Forelimb muscle (tissue), 1 donor: Measurements from ENCODE around the gene VWC2L. TPM values are rescaled to one million over a fixed set of nuclear protein-coding genes. Genes with fewer than 3 reads are reported as not detected.

Experiments used
- DNase-seq: peaks from one replicate; pipeline ENCODE4 v3.0.0-alpha.2; 2013; ENCODE audit warnings: low read depth
- polyA plus RNA-seq: library from polyadenylated mRNA; unstranded; fragments of 120-200 nt; gene quantifications from one replicate; pipeline ENCODE4 v1.2.1, GENCODE V29; 2013; ENCODE audit not compliant: insufficient read length

Gene VWC2L
- not detected for polyA plus RNA-seq

DNA sequence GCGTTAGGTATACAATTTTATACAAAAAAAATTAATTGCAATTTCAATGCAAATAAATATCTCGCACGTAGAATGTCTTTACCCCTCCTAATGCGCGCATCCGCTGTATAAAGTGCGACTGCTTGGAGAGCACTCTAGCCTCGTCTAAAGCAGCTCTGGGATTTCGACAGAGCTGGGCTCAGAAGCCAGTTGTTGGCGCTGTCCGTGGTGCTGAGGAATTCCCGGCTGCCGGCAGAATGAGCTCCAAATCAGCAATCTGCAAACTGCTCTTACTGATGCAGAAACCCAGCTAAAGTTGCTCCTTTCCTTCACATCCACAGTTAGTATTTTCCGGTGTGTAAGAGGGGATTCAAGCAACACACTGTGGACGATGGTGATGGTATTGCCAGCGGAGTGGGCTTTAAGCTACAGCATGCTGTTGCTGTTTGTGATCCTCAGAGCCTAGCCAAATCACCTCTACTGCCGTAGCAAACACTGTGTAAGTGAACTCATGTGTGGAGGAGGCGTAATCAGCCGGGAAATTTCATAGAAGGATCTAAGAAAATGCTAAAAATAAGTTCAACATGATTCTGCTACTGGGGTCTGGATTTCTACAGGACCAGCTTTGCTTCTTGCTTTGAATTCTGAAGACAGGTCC is at the start of gene VWC2L:
Gene VWC2L (plus strand): TSS at position 137 of the 637 bp plus-strand sequence. CDS start 3,140 bp downstream, outside the sequence.
- DNase-seq: peak; percentile 44

DNA sequence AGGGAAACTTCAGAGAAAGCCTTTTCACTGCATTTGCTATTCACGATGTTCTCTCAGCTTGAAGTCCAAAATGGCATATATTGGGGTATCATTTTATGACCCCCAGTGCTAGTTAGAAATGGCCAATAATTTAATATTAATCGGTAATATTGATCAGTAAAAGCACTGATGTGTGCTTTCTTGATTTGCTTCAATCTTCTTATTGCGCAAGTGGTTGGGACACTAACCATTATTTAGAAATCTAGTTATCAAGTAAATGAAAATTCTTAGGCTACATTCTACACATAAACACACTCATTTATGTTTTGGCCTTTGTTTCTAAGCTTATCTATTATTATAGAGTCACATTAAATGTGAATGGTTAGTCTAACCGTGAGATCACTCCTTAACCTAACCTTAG is 49.7 kb upstream of the VWC2L start:
- DNase-seq: no peak

DNA sequence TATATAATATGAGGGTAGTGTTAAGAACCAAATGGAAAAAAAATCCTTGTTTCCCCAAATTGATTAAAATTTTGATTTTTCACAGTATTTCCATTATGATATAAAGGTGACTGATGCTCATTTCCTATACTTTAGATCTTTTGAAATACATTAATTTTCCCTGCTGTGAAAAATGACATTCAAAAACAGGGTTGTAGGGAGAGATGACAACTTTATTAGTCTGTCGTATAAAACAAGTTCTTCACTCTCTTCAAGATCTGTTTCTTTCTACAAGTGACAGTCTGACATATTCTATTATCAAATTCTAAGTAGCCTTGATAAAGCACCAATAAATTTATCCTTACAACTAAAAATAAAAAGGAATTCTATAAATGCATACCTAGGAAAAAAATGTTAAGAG is 45.3 kb upstream of the VWC2L start:
- no peak for DNase-seq

DNA sequence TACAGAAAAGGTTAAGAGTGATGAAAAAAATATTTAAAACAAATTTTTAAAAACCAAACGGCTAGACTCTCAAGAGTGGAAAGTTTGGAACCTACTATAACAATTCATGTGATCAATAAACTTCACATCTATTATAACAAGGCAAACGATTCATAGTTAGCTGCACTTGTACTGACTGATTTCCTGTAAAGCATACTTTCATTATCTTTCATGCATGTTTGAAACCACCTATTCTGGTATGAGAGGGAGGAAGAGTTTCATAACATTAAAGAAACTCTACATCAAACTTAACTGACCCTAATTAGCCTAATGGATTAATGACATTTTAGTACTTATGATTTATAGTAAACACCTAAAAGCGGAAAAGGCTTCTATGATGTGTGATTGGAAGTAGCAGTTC is 43.7 kb upstream of the VWC2L start:
- no peak for DNase-seq

DNA sequence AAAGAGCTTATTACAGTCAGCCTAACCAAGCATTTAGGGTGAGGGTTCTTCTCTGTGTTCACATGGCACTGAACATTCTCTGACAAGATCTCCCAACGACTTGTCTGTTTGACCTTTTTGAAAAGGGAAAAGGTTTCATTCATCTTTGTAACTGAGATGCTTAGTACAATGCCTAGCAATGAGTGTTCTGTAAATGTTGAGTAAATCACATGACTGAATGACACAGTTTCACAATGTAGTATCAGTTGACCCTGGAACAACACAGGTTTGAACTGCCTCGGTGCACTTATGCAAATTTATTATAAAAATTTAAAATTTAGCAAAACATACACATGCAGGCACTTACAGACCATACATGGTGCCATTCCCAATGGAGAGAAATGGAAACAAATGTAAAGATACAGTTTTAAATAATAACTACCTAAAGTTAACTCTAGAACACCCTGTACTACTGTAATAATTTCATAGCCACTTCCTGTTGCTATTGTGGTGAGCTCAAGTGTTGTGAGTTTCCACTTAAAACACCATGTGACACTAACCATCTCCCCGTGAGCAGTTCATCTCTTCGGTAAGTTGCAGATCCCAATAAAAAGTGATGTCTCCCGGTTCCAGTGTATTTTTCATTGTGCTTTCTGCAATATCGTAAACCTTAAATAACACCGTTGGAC is 34.1 kb upstream of the VWC2L start:
- no peak for DNase-seq

DNA sequence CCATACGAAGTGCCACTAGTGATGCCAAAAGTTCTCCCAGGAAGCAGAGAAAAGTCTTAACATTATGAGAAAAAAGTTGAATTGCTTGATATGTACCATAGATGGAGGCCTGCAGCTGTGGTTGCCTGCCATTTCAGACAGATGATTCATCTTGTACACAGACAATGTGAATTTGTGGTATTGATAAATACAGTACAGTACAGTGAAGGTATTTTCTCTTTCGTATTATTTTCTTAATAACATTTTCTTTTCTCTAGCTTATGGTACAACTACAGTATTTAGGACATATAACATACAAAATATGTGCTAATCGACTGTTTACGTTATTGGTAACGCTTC is 33.6 kb upstream of the VWC2L start:
- DNase-seq: no peak

DNA sequence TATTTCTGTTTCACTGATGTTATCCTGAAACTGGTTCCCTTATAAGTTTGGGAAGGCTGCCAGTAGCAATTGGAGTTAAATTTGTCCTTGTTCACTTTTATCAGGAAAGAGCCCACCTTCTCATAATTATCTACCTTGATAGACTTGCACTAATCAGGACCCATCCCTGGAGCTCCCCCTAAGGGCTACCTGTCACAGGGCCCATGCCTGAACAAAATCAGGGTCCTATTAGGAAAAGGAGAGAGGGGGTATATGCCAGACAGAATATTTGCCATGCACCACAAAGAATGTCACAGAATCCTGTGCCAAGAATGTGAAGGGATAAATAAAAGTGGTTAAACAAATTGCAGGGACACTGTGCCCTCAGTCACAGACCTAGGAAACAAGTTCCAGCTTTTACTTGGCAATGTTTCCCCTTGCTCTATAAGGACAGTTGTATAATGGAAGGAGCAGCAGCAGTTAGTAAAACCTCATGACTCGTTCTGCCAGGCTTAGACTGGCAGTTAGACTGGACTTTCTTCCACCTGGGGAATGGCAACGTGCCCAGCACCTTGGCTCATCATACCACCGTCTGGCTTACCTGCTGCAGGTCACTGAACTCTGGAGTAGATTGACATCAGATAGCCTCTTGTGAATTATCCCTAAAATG is 32.3 kb upstream of the VWC2L start:
- no peak for DNase-seq

DNA sequence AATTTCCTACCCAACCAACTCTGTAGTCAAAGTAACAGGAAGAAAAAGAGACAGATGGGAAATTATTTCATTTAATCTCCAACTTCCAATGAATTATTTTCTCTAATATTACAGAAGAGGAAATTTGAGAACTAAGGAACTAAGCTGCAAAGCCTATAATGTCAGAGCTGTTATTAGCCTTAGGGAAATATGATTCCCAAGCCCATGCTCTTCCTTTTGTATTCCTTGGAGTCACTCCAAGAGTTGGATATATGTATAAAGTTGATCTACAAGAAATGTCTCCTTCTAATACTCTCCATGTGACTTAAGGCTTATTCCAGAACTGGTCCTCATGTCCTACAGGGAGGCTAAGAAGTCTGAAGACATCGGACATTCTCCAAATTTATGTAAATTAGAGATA is 31.6 kb upstream of the VWC2L start:
- no peak for DNase-seq

DNA sequence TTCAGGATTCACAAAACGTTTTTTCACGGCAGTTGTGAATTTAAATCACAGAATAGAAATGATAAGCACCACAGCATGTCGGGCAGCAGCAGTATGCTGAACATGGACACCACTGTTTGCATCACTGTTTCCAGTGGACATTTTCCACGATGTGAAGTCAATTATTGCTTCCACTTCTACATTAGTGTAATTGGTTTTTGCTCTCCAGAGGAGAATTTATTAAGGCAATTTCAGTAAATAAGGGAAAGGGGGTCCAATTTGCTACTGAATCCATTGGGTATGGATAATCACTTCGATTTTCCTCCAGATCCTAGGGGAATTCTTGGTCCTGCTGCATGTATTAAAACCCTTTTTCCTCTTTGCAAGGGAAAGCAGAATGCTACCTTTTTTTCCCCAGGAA is 30.2 kb upstream of the VWC2L start:
- no peak for DNase-seq

DNA sequence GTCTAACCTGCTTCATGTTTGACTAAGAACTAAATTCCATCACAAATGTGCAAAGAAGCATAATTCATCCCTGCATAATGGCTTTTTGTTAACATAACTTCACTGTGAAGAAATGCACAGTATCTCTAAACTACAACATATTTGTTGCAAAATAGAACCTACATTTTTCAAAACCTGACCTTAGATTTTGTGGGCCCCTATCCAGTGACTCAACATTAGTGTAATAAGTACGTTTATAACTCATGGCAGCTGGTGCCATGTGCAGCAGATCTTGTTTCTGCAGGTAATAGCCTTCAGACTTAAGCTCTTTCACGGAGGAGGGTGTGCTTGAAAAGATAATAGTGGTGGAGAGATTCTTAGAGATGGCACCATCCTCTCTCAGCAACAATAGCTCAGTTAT is 28.6 kb upstream of the VWC2L start:
- DNase-seq: no peak

DNA sequence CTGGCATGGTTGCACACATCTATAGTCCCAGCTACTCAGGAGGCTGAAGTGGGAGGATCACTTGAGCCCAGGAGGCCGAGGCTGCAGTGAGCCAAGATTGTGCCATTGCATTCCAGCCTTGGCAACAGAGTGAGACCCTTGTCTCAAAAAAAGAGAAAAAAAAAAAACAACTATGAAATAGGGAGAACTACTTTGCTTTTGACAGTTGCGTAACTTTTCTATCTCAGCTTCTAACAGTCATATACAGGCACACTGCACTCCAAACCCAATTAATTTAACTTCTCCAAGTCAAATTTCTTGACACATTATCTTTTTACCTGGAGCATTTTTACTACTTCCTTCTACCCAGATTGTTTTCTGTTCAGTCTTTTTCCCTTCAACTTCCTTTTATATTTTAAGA is 24.1 kb upstream of the VWC2L start:
- no peak for DNase-seq

DNA sequence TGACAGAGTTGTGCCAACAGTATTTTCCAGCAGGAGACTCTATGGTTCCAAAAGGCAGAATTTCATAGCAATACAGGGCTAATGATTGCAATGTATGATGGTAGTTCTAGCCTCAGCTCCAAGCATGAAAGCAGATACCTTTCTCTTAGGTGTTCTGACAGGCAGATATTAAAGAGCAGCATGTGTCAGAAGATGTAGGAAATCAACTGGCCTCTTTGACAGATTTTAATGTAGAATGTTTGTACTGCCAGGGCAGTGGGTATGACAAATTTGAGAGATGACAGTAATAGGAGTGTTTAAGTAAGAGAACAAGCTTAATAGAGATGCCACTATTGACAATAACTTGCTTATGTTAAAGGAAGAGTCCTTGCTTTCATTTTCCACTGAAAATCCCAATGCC is 21.5 kb upstream of the VWC2L start:
- no peak for DNase-seq

DNA sequence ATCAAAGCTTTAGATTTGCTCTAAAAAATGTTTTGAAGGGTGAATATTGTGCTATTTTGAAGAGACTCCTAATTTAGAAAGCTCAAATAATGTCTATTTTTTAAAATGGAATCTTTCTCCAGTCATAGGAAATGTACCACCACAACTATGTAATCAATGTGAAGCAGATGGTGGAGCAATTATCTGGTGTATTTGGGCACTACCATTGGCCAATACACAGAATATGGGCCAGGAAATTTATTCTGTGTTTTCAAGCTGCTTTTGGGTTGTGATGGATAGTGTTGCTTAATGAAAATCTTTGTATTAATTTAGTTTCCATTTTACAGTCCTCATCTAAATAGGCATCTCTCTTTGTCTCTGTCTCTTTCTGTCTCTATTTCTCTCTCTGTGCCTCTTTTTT is 17.1 kb upstream of the VWC2L start:
- no peak for DNase-seq

DNA sequence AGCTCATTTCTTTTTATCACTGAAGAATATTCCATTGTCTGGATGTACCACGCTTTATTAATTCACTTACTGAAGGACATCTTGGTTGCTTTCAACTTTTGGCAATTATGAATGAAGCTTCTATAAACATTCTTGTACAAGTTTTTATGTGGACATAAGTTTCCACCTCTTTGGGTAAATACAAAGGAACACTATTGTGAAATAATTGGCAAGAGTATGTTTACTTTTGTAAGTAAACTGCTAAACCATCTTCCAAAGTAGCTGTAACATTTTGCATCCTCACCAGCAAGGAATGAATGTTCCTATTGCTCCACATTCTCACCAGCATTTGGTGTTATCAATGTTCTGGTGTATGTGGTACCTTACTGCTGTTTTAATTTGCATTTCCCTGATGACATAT is 15.8 kb upstream of the VWC2L start:
- no peak for DNase-seq

DNA sequence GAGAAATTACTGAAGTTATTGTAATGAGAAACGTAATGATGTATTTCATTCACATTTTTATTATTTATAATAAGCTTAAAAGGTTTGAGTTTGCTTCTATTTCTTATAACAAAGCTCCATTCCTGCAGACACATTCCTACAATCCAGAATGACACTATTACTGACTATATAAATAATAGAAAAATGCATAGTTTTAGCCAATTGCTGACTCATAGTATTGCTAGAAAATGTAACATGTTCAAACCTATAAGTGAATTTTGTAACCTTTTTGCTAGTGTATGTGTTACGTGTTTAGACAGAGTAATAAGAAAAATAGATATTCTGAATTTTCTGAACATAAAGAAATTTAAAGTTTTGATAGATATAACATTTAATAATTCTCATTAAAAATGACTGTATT is 9.3 kb upstream of the VWC2L start:
- no peak for DNase-seq

DNA sequence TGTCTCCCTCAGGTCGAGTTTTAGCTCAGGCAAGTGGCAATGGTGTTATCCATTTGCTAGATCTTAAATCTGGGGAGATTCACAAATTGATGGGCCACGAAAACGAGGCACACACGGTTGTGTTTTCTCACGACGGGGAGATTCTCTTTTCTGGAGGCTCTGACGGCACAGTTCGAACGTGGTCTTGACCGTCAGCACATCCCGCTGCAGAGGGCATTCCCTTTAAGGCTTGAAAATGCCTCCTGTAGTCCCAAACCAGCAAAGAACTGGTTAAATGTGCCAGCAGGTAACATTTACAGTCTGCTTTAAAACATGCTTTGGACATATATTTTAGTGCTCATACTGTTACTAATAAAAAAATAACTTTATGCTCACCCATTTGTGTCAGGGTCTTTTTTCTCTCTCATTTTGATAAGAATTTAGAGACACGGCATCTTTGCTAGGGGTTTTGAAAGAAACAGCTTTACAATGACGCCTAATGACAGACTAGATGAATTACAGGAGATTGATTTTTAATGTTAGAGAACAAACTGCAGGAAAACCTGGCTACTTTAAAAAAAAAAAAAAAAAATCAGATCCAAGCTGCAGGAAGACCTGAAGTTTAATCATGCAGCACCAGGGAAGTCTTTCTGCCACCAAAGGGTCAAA is 602 bp upstream of the VWC2L start:
- no peak for DNase-seq

DNA sequence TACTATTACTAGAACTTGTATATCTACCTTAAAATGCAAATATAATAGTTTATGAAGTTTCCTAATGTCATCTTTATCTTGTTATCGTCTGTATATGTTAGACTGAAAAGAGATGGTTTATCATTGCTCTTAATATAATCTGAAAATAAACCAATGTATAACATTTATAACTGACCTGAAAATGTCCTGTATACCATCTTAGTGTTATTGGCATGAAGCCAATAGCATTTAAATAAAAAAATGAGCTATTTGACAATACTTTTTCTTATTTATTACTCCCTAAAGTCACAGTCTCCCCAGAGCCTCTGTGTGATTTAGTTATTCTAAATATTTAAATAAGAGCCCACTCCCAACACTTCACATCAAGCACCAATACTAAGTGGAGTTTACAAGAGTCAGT is 1.8 kb downstream of the VWC2L start:
- no peak for DNase-seq

DNA sequence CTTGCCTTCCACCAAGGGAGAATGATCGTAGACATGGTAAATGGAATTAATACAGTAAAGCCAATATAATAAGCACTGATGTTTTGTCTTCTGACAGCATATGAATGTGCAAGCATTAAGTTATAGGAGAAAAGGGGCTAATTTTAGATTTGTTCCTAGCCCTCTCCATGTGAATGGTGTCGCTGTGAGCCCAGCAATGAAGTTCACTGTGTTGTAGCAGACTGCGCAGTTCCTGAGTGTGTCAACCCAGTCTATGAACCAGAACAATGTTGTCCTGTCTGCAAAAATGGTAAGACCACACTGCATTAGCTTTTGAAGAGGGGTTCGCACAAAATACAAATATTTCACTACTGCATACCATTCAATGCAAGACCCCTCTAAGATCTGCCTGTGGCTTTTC is 25.6 kb downstream of the VWC2L start:
- no peak for DNase-seq

DNA sequence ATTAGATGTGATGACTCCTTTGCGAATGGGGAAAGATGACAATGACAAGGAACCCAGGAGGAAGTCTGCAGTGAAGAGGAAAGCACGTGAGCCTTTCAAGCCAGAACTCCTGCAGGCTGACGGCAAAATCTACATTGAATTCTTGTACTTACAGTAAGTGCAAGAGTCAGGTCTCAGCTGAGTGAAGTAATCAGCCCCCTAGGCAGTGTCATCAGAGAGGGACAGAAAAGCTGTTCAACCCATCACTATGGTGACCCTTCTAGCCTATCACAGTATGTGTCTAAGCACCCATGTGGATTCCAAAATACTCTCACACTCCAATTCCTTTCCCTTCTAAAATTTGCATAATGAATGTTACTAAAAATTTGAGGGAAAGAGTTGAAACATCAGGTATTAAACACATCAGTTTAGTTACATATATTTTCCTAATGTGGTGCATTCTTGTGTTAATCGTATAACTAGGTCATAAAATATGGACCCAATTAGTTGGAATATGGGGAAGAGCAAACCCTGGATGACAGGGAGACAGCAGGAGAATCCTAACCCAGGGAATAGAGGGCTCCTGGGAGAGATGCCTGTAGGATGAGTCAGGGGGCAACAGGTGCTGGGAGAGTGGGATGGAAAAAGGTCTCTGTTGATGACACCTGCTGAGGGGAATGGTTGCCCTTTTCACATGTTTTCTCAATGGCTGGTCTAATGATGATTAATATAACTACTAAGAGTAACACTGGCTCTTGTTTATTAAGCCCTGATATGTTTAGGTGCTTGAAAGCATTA is 39.5 kb downstream of the VWC2L start:
- DNase-seq: no peak

DNA sequence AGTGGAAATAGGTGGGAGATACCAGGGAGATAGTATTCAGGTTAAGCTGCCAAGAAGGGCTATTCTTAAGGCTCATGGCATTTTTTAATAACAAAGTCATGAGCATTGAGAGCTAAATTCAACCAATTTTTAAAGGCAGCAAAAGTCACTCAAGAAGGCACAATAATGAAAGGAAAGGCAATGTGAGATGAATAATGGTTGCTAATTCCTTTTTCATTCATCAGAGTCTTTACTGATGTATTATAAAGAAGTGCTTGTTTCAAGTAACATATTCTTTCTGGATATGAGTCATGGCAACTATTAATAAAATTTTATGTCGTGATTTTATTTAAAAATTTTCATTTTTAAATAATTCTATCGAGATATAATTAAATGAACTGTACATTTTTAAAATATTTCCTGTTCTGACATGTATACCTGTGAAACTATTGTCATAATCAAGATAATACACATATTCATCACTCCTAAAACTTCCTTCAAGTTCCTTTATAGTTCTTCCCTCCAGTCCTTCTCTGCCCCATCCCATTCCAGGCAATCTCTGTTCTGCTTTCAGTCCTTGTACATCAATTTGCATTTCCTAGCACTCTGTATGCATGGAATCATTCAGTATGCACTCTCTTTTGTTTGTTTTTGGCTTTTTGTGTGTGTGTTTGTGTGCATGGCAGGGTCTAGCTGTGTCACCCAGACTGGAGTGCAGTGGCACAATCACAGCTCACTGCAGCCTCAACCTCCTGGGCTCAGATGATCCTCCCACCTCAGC is 40.8 kb downstream of the VWC2L start:
- DNase-seq: no peak

DNA sequence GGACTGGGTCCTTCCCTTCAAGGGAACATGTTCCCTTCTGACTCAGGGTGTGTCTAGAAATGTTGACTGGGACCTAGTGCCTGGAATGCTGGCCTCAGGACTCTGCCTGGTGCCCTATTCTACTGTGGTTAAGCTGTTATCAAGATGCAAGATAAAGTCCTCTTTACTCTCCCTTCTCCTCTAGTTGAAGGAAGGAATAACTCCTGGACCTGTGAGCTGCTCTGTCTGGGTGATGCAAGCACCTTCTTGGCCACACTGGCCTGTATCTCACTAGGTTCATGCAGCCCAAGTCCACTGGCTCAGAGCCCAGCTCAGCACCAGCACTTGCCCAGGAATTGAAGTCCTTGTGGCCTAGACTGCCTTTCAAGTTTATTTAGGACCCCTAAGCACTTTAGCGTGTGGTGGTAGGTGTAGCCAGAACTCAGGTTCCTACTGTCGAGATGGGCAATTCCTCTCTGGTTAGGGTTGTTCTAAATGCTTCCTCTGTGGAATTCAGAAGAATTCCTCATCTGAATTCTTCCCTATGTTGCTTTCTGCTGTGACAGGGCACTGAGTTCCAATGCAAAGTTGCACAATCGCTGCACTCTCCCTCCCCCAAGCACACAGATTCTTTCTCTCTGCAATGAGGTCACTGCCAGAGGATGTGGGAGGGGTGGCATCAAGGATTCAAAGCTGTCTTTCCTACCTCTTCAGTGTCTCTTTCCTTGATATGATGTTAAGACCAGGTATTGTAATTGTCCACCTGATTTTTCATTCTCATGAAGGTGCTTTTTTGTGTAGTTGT is 54.7 kb downstream of the VWC2L start:
- no peak for DNase-seq
